HG02885 (cell line): Measurements from ENCODE around the gene SERHL2.
"Not testable (repeated sequence)": the region's sequence is repeated elsewhere in the genome, so short reads cannot be mapped to it uniquely, and the experiment has no call there.

ENCODE experiments used
- ATAC-seq: cut with Tn5 transposase; IDR thresholded peaks from one replicate; pipeline ENCODE4 v1.9.1; 2021; ENCODE audit warnings: mild to moderate bottlenecking; ENCODE audit not compliant: unreplicated experiment, poor library complexity

The SERHL2 gene

DNA sequence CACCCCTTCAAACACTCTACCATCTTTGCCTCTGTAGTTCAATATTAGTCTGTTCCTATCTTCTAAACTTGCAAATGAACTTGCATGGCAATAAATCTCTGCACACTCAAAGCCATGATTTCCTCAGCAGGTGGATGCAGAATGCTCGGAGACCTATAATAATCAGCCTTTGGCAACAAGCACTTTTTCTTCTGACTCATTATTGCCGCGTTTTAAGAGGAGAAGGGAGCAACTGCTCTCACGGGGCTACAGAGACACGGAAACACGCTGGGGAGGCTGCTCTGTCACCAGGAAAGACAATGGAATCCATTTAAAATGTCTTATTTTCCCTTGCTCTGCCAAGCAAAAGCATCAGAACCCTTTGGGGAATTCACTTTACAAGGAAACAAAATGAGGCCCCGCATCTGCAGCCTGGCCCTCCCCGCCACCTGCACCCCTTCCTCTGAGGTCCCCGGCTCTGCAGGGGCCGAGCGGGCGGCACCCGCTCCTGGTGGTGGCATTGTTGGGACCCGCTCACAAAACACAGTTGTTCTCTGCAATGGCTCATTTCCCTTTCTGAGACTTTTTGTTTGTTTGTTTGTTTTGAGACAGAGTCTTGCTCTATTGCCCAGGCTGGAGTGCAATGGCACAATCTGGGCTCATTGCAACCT lies 18.5 kb upstream of the SERHL2 start:
- ATAC-seq, result not testable (repeated sequence)

DNA sequence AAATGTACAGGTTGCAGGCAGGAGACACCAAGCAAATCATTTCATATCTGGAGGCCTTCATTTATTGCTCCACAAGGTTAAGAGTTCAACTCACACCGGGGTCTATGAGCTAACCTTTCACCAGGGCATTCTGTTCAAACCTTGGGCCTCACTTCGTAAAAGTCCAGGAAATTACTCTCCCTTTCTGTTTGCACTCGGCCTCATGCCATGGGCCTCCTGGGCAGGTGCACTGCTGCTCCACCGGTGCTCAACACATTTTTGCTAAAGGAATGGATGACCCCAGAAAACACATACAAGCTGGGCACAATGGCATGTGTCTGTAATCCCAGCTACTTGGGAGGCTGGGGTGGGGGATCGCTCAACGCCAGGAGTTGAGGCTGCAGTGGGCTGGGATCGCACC lies 17.6 kb upstream of the SERHL2 start:
- no peak for ATAC-seq

DNA sequence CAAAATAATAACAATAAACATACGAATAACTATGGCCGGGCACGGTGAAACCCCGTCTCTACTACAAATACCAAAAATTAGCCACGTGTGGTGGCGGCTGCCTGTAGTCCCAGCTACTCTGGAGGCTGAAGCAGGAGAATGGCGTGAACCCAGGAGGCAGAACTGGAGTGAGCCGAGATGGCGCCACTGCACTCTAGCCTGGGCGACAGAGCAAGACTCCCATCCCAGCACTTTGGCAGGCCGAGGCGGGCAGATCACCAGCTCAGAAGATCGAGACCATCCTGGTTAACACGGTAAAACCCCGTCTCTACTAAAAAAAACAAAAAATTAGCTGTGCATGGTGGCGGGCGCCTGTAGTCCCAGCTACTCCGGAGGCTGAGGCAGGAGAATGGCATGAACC lies 17.1 kb upstream of the SERHL2 start:
- ATAC-seq, result not testable (repeated sequence)

DNA sequence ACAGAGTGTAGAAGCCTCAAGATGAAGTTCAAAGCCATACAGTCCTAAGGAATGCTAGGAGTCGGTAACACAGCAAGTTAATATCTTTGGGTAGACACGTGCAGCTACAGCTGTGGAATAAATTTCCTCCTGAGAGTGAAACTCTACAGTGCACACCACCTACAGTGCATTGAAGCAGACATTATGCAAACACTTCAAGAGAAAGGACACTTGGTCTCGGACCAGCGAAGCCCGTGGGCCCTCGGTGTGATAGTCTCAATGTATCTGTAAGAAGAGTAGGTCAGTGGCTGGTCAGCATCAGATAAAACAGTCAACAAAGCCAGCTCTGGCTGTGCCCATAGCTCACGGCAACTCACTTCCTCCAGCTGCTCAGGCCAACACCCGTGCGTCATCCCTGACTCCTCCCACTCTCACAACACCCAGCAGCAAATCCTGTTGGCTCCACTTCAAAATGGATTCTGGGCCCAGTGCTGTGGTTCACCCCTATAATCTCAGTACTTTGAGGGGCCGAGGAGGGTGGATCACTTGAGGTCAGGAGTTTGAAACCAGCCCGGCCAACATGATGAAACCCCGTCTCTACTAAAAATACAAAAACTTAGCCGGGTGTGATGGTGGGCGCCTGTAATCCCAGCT lies 16.4 kb upstream of the SERHL2 start:
- ATAC-seq, result peak; percentile 44

DNA sequence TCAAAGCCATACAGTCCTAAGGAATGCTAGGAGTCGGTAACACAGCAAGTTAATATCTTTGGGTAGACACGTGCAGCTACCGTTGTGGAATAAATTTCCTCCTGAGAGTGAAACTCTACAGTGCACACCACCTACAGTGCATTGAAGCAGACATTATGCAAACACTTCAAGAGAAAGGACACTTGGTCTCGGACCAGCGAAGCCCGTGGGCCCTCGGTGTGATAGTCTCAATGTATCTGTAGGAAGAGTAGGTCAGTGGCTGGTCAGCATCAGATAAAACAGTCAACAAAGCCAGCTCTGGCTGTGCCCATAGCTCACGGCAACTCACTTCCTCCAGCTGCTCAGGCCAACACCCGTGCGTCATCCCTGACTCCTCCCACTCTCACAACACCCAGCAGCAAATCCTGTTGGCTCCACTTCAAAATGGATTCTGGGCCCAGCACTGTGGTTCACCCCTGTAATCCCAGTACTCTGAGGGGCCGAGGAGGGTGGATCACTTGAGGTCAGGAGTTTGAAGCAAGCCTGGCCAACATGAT lies 14.5 kb upstream of the SERHL2 start:
- ATAC-seq, result not testable (repeated sequence)

DNA sequence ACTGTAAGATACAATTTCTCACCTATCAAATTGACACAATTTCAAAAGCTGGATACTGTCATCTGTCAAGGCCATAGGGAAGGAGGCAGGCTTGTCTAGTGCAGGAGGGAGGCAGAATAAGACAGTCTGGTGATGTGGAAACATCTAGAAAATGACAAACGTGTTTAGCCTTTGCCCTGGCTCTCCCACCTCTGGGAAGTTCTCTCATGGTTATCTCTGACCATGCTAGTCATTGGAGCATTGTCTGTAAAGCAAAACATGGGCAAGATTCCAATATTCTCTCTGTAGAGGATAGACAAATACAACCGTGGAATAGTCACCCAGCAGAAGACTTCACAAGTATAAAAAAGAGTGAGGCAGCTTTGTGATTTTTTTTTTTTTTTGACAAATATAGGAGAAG lies 9.1 kb upstream of the SERHL2 start:
- no peak for ATAC-seq

DNA sequence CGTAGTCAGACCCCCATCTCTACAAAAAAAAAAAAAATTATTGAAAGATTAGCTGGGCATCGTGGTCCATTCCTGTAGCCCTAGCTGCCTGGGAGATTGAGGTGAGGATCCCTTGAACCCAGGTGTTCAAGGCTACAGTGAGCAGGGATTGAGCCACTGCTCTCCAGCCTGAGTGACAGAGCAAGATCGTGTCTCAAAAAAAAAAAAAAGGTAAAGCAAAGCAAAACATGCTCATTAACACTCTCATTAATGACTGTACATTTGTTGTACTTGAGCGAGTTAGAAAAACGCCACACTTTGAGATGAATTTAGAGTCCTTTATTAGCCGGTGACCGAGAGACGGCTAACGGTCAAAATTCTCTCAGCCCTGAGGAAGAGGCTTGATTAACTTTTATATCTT lies 6.2 kb upstream of the SERHL2 start:
- ATAC-seq, result no peak

DNA sequence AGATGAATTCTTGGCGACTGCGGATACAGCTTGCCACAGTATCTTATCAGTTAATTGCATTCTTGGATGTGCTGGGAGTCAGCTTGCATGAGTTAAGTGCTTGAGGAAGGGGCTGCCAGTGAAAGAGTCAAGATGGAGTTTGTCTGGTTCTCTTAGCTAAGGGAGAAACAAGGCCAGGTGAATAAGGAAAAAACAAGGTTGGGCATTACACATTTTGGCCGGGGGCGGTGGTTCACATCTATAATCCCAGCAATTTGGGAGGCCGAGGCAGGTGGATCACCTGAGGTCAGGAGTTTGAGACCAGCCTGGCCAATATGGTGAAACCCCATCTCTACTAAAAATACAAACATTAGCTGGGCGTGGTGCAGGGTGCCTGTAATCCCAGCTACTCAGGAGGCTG lies 5.6 kb upstream of the SERHL2 start:
- ATAC-seq, result not testable (repeated sequence)

DNA sequence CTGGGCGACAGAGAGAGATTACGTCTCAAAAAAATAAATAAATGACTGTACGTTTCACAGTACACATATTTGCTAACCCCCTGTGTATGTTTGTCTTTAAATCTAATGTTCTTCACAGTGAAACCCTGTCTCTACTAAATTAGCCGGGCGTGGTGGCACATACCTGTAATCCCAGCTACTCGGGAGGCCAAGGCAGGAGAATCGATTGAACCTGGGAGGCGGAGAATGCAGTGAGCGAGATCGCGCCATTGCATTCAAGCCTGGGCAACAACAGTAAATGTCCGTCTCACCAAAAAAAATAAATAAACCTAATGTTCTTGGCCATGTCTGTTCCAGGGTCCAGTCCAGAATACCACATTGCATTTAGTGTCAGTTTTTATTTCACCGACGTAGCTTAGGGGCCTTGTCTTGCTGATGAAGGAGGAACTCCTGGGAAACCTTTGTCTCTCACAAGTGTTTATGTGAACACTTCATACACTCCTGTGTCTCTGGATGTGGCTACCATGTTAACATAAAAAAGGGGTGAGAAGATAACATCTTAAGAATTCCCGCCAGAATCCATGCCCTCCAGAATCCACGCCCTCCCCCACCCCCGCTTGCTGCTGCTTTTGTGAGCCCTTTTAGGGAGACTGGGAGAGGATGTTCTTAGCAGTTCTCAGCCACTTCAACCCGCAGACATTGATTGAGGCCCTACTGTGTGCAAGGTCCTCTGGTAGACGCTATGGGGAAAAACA lies 5.0 kb upstream of the SERHL2 start:
- no peak for ATAC-seq

DNA sequence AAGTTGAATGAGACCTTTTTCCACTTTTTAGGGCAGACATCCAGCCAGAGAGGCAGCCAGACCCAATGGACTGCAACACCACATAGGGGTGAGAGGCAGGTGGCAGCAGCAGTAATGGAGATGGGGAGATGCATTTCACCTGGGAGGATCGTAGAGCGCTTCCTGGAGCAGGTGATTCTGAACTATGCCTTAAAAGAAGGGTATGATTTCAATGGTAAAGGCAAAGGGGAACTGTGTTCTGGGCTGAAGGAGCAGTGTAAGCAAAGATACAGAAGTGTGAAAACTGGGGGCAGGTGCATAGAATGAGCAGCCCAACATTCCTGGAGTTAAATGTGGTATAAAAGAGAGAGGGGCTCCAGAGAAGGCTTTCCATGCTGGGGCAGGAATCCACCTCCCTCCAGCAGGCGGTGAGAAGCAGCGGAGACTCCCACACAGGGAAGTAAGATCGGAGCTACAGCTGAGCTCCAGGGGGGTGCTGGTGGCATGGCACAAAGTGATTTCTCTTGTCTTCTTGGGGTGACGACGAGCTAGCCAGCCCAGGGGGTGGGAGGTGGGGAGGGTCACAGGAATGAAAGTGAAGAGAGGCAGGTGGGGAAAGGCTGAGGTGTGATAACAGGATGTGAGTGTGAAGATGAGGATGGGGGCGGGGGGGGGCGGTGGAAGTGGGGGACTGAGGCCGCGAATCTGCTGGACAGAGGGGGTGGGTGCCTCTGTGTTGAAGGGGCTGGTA lies 4.3 kb upstream of the SERHL2 start:
- no peak for ATAC-seq

DNA sequence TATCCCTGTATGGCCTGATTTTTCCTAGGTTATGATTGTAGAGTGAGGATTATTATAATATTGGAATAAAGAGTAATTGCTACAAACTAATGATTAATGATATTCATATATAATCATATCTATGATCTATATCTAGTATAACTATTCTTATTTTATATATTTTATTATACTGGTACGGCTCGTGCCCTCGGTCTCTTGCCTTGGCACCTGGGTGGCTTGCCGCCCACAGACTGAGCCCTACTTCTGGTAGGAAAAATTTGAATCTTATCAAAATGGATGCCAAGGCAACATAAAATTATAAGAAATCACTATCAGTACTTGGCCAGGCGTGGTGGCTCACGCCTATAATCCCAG lies 1.5 kb upstream of the SERHL2 start:
- ATAC-seq, result not testable (repeated sequence)

DNA sequence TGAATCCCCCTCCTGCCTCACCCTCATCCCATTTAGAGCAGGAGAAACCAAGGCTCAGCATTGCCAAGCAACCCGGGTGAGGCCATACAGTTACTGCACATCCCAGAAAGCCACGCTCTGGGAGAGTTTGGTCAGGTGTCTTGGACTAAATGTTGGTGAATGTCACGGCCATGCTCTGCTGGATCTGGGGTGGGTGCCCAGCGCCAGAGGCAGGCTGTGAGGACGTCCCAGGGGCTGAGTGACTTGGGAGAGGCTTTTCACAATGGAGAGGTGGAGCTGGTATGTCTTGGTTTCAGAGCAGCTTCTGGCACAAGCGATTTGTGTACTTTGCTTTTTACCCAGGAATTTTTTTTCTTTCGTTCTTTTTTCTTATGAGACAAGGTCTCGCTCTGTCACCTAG lies 6.6 kb downstream of the SERHL2 start:
- no peak for ATAC-seq

DNA sequence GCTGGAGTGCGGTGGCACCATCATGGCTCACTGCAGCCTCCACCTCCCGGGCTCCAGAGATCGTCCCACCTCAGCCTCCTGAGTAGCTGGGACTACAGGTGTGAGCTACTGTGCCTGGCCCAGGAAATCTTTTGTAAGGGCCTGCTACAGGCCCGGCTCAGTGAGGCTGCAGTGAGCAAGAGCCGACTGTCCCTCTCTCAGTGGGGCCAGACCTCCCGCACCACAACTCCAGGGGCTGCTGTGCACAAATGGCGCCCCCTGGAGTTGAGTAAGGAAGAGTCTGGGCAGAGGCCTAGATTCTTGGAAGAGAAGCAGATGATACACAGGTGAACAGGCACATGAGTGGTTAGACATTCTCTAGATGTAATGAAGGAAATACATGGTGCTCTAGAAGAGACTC lies 7.0 kb downstream of the SERHL2 start:
- ATAC-seq, result no peak

DNA sequence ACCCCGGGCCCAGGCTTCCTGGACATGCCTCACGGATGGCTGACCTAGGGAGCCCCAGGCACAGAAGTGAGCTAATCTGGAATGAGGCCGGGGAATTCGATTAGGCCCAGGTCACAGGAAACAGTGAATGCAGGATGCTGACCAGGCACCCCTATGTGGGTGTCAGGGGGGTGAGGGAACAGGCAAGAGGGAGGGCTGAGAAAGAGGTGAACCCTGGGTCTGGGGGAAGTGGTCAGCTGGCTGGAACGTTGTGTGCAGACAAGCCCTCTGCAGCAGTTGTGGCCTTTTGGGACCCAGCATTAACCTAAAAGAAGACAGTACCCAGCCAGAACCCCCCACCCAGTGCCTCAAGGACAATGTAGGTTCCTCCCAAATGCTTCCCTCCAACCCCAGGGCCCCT lies 8.1 kb downstream of the SERHL2 start:
- ATAC-seq, result no peak

DNA sequence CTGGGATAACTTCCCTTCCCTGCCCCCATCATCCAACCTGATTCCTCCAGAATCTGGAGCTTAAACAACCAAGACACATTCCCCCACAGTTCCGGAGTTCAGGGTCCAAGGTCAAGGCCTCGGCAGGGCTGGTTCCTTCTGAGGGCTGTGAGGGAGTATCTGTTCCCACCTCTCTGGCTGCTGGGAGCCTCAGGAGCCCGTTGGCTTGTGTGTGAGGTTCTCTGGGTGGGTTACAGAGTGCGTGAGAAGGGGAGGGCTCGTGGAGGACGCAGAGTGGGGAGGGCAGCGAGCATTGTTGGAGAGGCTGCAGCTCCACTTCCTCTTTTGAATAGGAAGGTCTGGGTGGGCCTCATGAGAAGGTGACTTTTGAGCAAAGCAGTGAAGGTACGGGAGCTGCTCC lies 8.5 kb downstream of the SERHL2 start:
- no peak for ATAC-seq

DNA sequence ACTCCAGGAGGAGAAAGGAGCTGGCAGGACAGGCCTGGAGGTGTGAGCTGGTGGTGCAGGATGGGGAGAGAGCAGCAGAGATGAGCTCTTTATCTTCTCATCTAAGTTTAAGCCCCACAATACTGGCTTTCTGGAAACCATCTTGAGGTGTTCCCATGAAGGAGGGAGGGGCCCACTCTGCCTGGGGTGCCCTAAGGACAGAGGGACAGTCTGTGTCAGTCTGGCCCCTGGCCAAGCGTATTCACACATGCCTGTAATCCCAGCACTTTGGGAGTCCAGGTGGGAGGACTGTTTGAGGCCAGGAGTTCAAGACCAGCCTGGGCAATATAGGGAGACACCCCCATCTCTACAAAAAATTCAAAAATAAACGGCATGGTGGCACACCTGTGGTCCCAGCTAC lies 8.9 kb downstream of the SERHL2 start:
- ATAC-seq, result no peak

DNA sequence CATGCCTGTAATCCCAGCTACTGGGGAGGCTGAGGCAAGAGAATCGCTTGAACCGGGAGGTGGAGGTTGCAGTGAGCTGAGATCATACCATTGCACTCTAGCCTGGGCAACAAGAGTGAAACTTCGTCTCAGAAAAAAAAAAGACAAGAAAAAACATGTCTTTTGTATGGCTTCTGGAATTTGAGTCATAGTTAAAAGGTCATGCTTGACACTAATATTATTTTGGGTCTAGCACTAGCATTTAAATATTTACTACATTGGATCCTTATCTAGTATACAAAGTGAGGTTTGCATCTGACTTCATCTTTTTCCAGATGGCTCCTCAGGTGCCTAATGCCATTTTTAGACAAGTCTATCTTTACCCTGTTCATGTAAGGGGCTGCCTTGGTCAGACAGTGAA lies 10.2 kb downstream of the SERHL2 start:
- not testable (repeated sequence) for ATAC-seq

DNA sequence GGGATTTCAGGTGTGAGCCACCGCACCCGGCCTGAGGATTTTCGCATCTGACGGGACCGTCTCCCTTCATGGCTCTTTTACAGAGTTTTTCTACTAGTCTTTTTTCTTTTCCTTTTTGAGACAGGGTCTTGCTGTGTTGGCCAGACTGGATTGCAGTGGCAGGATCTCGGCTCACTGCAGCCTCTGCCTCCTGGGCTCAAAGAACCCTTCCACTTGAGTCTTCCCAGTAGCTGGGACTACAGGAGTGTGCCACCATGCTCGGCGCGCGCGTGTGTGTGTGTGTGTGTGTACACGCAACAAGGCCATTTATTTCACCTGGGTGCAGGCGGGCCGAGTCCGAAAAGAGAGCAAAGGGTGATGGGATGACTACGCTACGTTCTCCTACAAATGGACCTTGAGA lies 10.9 kb downstream of the SERHL2 start:
- ATAC-seq, result no peak

DNA sequence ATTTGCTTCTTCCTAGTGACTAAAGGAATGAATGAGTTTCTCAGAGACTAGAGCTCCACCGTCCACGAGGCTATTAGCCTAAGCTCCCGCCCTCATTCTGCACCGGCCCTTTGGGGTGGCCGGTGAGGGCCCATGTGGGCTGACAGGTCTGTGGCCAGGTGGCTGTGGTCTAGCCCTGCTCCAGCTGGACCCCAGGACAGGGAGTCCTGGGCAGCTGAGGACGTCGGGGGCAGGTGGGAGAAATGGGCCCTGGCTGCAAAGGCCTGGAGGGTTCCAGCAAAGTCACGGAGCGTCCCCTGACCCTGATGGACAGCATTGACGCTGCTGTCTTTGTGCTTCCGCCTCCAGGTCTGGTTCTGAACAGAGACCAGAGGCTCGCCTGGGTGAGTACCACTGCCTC lies 12.2 kb downstream of the SERHL2 start:
- no peak for ATAC-seq

DNA sequence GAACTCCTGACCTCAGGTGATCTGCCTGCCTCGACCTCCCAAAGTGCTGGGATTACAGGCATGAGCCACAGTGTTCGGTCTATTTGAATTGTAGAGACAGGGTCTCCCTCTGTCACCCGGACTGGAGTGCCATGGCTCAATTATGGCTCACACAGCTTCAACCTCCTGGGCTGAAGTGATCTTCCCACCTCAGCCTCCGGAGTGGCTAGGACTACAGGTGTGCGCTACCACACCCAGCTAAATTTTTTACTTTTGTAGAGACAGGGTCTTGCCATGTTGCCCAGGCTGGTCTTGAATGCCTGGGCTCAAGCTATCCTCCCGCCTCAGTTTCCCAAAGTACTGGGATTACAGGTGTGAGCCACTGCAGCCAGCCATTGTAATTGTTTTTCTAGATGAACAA lies 14.2 kb downstream of the SERHL2 start:
- not testable (repeated sequence) for ATAC-seq

DNA sequence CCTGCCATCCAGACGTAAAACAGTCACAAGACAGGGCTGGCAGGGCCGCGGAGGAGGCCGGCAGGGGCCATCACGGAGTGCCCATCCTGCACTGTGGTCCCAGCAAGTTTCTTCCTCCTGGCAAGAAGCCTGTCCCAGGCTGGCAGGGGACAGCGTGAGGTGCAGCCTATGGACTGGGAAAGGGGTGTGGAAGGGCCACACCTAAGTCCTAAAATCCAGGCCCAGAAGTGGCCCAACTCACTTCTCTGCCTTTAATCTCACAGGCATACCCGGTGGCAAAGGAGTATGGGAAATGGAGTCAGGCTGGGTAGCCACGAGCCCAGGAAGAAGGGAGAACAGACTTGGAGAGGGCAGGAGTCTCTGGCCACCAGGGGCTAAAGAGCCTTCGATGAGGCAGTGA lies 16.8 kb downstream of the SERHL2 start:
- not testable (repeated sequence) for ATAC-seq
